A549 treated with AZD2906 at 1 μM for 4 hours (cell line): ENCODE results near the gene NCOA1. TPM values are rescaled to one million over a fixed set of nuclear protein-coding genes. Genes with fewer than 3 reads are reported as not detected.

Source experiments
- total RNA-seq: library from RNA; stranded (reverse); fragments of 200-300 nt; extraction: Qiagen RNA extraction; gene quantifications from 5 replicates; pipeline ENCODE4 v1.2.3, GENCODE V29; 2022

The NCOA1 gene
- 7.7 to 11.2 TPM (median 9.7 TPM) in 5 replicates for total RNA-seq

GRCh38 chr2:24490690-24491541 lies at the start of gene NCOA1:
Gene NCOA1, plus strand, starts transcription at chr2:24491254. Its CDS starts 167,424 bp downstream, at chr2:24658678.

DNA sequence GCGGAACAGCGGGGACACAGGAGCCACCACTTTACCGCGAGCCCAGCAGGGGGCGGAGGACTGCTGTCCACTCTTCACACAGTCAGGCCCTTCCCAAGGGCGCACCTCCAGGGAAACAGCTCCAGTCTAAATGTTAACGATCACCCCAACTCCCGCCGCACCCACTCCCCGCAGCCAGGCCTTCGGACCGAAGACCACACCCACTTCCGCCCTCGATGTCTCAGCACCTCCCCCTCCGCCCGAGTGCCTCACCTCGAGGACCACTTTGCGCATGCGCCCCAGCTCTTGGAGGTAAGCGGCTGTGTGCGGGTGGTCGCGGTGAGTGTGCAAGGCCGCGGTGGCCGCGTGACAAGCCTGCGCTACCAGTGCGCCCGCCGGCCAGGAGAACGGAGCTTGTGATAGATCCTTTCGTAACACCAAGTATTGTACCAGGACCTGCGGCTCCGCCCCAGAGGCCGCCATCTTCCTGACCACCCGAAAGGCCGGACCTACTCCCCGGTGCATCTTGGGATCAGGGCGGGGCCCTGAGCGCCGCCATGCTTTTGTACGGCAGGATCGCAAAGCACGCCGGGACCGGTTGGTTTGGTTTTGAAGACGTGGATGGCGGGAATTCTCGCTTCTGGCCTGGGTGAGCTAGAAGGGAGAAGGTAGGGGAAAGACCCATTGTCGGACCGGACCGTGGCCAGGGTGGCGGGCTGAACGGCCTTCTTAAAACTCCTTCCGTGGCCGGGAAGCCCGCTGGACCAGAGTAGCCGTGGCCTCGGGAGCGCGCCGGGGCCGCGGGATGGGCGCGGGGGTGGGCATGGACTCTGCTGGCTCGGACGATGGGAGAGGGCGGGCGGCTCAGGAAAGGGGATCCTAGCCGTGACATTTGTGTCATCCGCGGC lies 302.1 kb downstream of the NCOA1 start, which contains the start of the genes CENPO and PTRHD1:
TSS of gene CENPO (plus strand) at position 552 of the 887 bp plus-strand sequence. CDS start 495 bp downstream, outside the sequence.
TSS of gene PTRHD1 (minus strand) at position 518 of the 887 bp plus-strand sequence. CDS start at position 504, 14 bp downstream.

Other genes with a start within 250 kb of the NCOA1 start
- gene ITSN2, start 130.7 kb upstream of the NCOA1 start, total RNA-seq = 18.5 to 22.7 TPM (median 21.5 TPM) in 5 replicates